K562 (cell line): ENCODE data around the gene SREBF1. TPM values are rescaled to one million over a fixed set of nuclear protein-coding genes. Genes with fewer than 3 reads are reported as not detected.

Experiments
- AFF1 ChIP-seq, 2 experiments: fragments of 450-650 bp; IDR thresholded peaks; 2 replicates each; pipeline ENCODE4 v1.6.1; 2018; ENCODE audit warnings: mild to moderate bottlenecking in 2 of 2, low read depth in 1 of 2; ENCODE audit not compliant: partially characterized antibody in 2 of 2
- DMBX1 ChIP-seq: fragments of 250-450 bp; sonication (Bioruptor Pico); IDR thresholded peaks from 2 replicates; pipeline ENCODE4 v1.8.0; 2022; ENCODE audit warnings: inconsistent platforms, mild to moderate bottlenecking, moderate library complexity, borderline replicate concordance
- L3MBTL2 ChIP-seq: fragments of 450-650 bp; IDR thresholded peaks from 2 replicates; pipeline ENCODE4 v1.6.1; 2016; ENCODE audit warnings: mild to moderate bottlenecking, moderate library complexity
- MEF2D ChIP-seq: conservative IDR thresholded peaks from 2 replicates; pipeline ENCODE4 v1.6.1; 2016; ENCODE audit warnings: low read depth, missing genetic modification characterization, missing compliant biosample characterization
- MGA ChIP-seq: fragments of 450-650 bp; IDR thresholded peaks from 2 replicates; pipeline ENCODE4 v1.6.1; 2016; ENCODE audit warnings: mild to moderate bottlenecking, moderate library complexity
- OTX1 ChIP-seq: fragments of 450-650 bp; formaldehyde crosslinking; IDR thresholded peaks from 2 replicates; pipeline ENCODE4 v1.4.0; 2022; ENCODE audit warnings: mild to moderate bottlenecking
- STAT5A ChIP-seq: IDR thresholded peaks from 2 replicates; pipeline ENCODE4 v1.6.1; 2012; ENCODE audit warnings: low read length, inconsistent platforms, borderline replicate concordance
- WHSC1 ChIP-seq: IDR thresholded peaks from one replicate; pipeline ENCODE4 v1.6.1; 2012; ENCODE audit warnings: low read length, control low read depth, inconsistent platforms
- ZC3H4 ChIP-seq: sonication (generic); formaldehyde crosslinking; IDR thresholded peaks from 2 replicates; pipeline ENCODE4 v1.9.0; 2021; ENCODE audit warnings: missing genetic modification reagents, borderline replicate concordance
- ZNF12 ChIP-seq: sonication (generic); formaldehyde crosslinking; IDR thresholded peaks from 2 replicates; pipeline ENCODE4 v1.4.0; 2020; ENCODE audit warnings: mild to moderate bottlenecking, missing genetic modification reagents
- ZNF347 ChIP-seq: fragments of 450-650 bp; formaldehyde crosslinking; IDR thresholded peaks from 2 replicates; pipeline ENCODE4 v1.4.0; 2020; ENCODE audit warnings: low read depth, mild to moderate bottlenecking, moderate library complexity
- ZNF431 ChIP-seq: sonication (generic); formaldehyde crosslinking; IDR thresholded peaks from 2 replicates; pipeline ENCODE4 v1.8.0; 2022; ENCODE audit warnings: mild to moderate bottlenecking, missing genetic modification reagents
- polyA plus RNA-seq, 8 experiments: library from polyadenylated mRNA; depleted of rRNA in 4 of 8; stranded (reverse) in 5 of 8; unstranded in 3 of 8; fragments of >200 nt; fragmentation: Nextera tagmentation in 2 of 8; fragmentation: Illumina TruSeq in 1 of 8; extraction: Ambion mirVana in 2 of 8; extraction: Trizol in 1 of 8; gene quantifications; 2 replicates each; pipeline versions ENCODE4 v1.2.1 to v1.2.3, GENCODE V29; 2011 to 2014; ENCODE audit warnings: inconsistent platforms in 1 of 8, missing spikeins in 1 of 8
- total RNA-seq, 7 experiments: library from RNA; depleted of rRNA in 6 of 7; stranded (reverse); fragments of >200 nt in 6 of 7; fragmentation: Illumina TruSeq in 2 of 7; extraction: Trizol in 2 of 7; gene quantifications; 2 replicates each; pipeline versions ENCODE4 v1.2.1 to v1.2.3, GENCODE V29; 2011 to 2021; ENCODE audit warnings: low replicate concordance in 1 of 7

SREBF1 gene
- total and polyA plus RNA-seq, 9 of the 15 experiments (the other 6 are each of a cell fraction or from before 2014, with no cell fraction given) = 1.6 to 169 (median 69.4) TPM

GRCh38 chr17:17835415-17836249 lies 1.2 kb downstream of the SREBF1 start (continued):
- TF ChIP-seq MEF2D (tag) (peak; percentile 56; the same call in 1 of the 2 replicates), MGA (peak; percentile 97), ZNF12 (CRISPR knock-in tag) (no peak), ZNF347 (CRISPR knock-in tag) (no peak), OTX1 (CRISPR knock-in tag) (no peak), DMBX1 (CRISPR knock-in tag) (peak; percentile 64; the same call in 1 of the 2 replicates), AFF1 (IDR thresholded peaks at IDR 0.05; ENCODE audit: low read depth in 1 of 2, partially characterized antibody in 2 of 2) (peak in 1 of 2 experiments; percentile 35), WHSC1 (no peak), ZC3H4 (CRISPR knock-in tag) (no peak; the same call in 1 of the 2 replicates), ZNF431 (CRISPR knock-in tag) (0 out of 2 replicates have a peak, but pooled peaks have one; percentile 53), L3MBTL2 (peak; percentile 99), STAT5A (no peak)
